ENCODE measurements around the gene AGBL4.

AGBL4 gene

GRCh38 chr1:48876330-48876785, 1147.4 kb downstream of the AGBL4 start:
- no peak for DNase-seq

- DNase-seq: no peak
Measured at GRCh38 chr1:48875552-48876329, 1148.0 kb downstream of the AGBL4 start.

DNA sequence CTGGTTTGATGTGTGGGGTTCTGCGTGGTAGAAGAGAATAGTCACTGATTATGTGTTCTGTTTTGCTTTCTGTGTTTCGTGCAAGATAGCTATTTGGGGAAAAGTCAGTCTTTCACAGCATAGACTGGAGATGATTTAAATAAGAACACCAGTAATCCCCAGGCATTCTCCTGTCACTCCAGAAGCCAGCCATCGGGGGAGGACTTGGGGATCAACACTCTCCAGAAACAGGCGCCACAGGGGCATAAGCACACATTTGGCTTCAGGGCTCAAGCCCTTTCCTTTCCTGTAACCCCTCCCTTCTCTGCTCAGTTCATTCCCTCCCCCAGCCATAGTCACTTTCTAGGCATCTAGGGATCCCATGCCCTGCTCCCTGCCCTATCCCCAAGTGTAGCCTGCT, 1149.8 kb downstream of the AGBL4 start:
- DNase-seq: no peak

DNA sequence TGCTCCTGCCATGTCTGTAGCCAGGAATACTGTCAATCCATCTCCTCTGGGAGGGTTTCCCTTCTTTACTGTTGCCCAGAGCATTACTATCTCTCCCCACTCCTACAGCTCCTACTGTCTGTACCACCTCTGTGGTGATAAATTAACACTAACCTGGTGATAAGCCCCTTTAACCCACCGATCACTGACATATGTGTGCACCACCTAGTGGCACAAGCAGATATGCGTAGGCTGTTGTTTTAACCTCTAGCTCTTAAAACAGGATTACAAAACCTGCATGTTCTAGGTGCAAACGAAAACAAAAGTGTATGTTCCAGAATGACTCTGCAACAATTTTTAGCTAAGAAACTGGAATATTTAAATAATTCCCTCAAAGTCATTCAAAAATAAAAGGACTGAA, 1153.2 kb downstream of the AGBL4 start:
- DNase-seq: no peak

DNA sequence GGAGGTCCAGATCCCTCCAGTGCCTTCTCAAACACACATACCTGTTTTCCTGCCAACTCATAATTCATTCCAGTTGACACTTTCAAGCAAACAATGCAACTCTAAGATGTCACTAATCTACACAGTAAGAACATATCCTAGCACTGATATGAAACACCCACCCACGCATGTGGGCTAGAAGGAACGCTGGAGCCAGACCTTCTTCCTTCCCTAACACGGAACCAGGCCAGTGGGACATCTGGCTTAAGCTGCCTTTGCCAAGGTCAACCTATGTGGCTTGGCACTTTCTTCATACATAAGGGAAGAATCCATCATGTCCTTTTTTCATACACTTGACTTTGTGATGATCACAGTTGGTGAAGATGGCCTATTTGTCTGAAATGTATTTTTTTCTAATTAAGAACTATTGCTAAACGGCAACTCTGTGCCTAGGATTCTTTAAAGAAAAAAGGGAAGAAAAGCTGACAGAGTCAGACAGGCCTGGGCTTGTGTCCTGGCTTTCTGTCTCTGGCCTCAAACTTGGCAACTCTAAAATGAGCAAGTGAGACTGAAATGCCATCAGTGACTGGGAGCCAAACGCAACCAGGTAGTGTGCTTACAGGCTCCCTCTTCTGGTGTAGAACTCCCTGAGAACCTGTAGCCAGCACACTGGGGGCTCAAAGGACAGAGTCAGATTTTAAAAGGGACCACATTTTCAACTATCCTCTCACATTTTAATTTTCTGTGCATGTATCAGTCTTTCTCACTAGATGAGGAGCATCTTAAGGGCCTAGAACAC, 1154.4 kb downstream of the AGBL4 start:
- DNase-seq: no peak

GRCh38 chr1:48864913-48865312, 1158.8 kb downstream of the AGBL4 start:
- no peak for DNase-seq

GRCh38 chr1:48859456-48859855, 1164.3 kb downstream of the AGBL4 start:
- no peak for DNase-seq

DNA sequence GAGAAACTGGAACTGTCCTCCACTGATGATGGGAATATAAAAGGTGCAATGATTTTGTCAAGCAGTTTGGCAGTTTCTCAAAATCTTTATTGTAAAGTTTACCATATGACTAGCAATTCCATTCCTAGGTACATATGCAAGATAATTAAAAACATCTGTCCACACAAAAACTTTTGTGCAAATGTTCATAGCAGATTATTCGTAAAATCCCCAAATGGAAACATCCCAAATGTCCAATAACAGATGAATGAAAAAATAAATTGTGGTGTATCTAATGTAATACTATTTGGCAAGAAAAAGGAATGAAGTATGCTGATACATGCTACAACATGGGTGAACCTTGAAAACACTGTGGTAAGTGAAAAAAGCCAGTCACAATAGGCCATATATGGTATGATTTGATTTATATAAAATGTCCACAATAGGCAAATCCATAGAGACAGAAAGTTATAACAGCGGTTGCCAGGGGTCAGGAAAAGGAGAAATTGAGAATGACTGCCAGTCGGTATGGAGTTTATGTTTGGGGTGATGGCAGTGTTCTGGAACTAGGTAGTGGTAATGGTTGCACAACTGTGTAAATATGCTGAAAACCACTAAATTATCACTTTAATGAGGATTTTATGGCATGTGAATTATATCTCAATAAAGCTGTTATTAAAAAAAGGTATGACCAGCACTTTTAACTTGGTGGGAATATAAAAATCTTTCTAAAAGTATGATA, 1165.4 kb downstream of the AGBL4 start:
- DNase-seq: no peak

DNA sequence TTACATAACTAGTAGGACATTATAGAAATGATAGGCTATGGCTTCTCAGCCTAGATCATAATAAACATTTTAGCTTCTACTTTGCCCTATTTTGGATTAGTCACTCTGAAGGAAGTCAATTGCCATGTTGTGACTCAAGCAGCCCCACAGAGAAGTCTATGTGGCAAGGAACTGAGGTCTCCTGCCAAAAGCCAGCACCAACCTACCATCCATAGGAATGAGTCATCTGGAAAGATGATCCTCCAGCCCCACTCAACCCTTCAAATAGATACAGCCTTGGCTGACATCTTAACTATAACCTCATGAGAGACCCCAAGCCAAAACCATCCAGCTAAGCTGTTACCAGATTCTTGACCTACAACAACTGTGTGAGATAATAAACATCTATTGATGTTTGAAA, 1170.7 kb downstream of the AGBL4 start:
- no peak for DNase-seq

DNA sequence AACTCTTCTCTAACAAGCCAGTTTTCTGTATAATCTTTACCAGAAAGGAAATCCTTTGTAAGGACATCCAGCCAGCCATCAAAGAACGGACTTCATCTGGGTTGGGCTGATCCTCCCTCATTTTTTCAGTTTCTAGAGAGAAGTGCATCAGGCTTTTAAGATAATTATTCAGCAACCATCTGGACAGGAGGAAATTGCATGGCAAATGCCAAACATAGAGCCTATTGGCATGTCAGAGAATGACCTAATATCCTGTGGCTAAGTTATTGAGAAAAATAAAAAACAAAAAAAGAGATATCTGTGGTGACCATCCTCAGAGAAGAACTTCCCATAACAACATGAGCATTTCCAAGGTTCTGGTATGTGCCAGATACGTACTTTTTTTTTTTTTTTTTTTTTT, 1172.1 kb downstream of the AGBL4 start:
- no peak for DNase-seq

DNA sequence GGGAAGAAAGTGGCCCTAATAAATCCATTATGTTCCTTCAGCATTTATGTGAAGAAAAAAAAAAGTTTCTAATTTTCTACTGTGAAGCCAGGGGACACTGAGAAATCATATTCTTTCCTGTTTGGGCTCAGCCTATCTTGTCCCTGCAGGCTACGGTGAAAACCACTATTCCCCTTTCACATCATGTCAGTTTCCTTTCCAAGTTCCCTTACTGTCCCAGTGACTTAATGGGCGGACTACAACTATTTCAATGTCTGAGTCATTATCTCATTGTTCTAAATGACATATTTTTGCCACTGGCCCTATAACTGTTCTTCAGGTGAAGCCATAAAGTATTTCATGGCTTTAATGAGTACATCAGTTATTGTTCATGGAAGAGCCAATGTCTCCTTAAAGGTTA, 1175.7 kb downstream of the AGBL4 start:
- no peak for DNase-seq

DNA sequence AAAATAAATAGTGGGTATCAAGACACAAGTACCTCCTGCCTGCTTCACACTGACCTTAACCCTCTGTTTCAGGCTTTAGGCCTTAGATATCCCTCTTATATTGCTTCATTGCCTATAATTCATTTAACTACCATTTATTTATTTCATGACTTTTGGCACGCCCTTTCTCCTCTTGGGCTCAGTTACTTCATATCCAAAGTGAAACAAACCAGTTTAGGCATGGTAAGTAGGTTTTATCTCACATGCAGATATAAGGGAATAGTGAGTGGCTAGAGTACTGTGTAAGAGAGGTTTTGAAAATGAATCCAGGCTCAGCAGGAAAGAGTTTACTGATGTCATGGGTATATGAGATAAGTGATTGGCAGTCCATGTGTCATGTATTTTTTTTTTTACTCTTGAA, 1177.3 kb downstream of the AGBL4 start:
- DNase-seq: no peak

DNA sequence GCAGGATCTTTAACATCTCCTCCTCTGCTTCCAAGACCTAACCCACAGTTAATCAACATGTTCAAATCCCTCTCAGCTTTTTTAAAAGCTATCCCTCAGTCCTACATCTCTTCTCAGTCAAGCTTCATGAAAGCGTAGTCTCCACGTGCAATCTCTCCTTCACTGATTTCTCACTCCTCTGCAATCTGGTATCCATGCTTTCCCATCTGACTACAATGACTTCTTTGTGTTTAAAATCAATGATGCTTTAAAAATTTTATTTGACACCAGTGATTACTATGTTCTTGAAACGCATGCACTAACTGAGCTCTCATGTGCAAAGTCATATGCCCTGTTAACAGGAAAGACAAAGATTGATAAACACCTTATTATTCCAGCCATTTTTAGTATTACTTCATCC, 1179.6 kb downstream of the AGBL4 start:
- no peak for DNase-seq

GRCh38 chr1:48841966-48842365, 1181.8 kb downstream of the AGBL4 start:
- DNase-seq: no peak

GRCh38 chr1:48841461-48841860, 1182.3 kb downstream of the AGBL4 start:
- DNase-seq: no peak

DNA sequence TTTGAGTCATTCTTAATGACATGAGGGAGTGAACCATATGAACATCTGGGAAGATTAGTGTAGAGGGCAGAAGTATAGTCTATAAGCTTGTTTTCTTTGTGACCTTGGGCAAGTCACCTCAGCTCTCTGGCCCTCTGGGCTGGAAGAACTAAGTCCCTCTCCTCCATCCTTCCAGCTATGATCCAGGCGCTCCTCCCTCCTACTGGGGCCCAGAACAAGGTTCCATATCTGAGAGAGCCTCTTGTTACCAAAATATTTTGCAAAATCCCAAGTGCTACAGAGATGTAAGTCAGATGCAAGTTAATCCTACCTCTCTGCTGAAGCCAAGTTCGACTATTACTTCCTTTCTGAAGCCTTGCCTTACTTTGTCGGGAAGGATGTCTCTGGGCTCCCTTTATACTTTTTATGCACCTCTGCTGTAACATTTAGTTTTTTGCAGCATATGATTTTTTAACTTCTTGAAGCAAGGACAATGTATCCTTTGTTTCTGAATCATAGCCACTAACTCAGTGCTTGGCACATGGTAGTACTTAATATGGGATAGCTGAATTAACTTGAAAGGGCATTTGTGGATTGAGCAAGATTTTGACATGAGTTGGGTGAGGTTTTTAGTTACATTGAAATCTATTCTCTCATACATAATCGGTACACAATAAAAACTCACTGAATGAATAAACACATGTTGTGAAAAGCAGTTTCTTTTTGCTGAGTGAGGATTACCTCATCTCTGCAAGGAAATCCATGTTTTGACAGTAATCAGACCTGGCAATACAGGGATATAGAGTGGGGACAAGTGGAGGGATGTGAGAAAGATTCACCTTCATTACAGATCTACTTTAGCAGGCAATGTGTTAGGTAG, 1192.4 kb downstream of the AGBL4 start:
- no peak for DNase-seq

- DNase-seq: no peak
Measured at GRCh38 chr1:48830715-48831114, 1193.0 kb downstream of the AGBL4 start.

DNA sequence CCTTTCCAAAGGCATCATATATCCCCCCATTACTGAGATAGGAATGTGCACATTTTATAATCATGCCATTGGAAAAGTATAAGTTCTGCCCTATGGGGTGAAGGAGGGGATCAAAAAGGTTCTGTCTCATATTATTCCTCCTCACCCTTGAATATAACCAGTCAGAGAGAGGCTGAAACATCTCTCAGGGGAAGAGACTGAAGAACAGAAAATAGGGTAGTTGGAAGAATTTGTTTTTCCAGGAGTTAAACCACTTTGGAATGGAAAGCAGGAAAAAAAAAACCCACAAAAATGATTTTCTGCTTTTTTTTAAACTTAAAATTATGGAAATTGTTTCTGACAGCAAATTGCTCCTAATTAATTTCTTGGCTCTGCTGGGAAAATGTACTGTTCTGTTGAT, 1194.3 kb downstream of the AGBL4 start:
- no peak for DNase-seq

- no peak for DNase-seq
Measured at GRCh38 chr1:48823168-48823567, 1200.6 kb downstream of the AGBL4 start.

DNA sequence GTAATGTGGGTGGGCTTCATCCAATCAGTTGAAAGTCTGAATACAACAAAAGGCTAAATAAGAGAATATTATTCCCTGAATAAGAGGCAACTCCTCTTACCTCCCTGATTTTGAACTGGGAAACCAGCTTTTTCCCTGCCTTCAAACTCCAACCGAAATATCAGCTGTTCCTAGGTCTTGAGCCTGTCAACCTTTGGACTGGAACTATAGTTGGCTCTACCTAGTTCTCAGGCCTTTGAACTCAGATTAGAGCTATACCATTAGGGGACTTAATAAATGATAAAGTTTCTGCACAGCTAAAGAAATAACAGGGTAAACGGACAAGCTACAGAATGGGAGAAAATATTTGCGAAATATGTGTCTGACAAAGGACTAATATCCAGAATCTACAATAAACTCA, 1203.3 kb downstream of the AGBL4 start:
- no peak for DNase-seq

DNA sequence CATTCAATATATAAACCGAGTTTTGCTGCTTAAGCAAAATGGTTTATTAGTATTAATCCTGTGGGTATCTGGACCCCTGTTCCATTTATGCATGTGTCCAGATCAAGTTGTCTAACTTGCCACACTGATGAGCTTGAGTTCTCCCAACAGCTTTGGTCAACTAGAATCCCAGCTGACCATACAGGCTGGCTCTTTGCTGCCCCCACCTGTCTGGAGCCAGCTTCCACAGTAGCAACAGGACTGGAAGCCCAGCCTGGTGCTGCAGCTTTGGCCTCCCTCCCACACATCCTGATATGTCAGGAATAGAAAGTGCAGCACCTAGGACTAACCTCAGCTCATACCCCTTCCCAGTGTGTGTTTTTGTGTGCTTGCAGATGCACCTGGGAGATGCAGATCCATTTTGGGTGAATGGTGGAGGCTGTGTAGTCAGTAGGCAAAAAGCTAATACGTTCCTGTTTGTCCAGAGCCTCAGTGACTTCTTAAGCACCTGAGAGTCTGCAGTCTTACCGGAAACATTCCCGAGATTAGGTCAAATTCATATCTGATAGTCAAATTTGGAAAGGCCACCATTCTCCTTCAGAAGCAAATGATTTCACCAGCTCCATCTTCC, 1206.1 kb downstream of the AGBL4 start:
- DNase-seq: peak; percentile 55

DNA sequence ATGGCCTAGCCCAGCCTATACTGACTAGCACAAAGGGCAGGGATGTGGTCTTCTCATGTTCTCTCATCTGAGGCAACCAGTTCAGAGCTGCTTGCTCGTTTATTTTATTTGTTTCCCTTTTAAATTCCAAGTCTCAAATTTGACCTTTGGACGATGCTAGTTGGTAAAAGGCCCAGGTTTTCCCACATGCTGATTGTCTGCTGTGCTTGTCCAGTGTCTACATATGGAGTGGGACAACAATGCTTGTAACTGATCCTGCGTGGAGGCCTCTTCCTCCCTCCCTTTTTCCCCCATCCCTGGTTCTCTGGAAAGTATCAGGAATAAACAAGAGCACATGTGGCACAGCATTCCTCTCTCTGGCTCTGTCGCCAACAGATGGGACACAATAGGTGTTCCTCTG, 1213.0 kb downstream of the AGBL4 start:
- no peak for DNase-seq
